Right hindlimb (tissue), 1 donor: ENCODE measurements around the gene SUCO.
"Not testable (repeated sequence)": the region's sequence is repeated elsewhere in the genome, so short reads cannot be mapped to it uniquely, and the experiment has no call there.

Source experiments
- DNase-seq: peaks from one replicate; pipeline ENCODE4 v3.0.0-alpha.2; 2018

SUCO gene

GRCh38 chr1:172566196-172566997 lies 33.4 kb downstream of the SUCO start:
- DNase-seq, result no peak

GRCh38 chr1:172567720-172568119 lies 34.8 kb downstream of the SUCO start:
- DNase-seq, result no peak

- DNase-seq, result no peak
Observed at GRCh38 chr1:172574080-172574479, 41.1 kb downstream of the SUCO start.

GRCh38 chr1:172578586-172578985 lies 45.6 kb downstream of the SUCO start:
- no peak for DNase-seq

GRCh38 chr1:172581273-172581672 lies 48.3 kb downstream of the SUCO start:
- DNase-seq, result no peak

GRCh38 chr1:172581779-172582178 lies 48.8 kb downstream of the SUCO start:
- no peak for DNase-seq

GRCh38 chr1:172582889-172583288 lies 49.9 kb downstream of the SUCO start:
- DNase-seq, result no peak

GRCh38 chr1:172585348-172585747 lies 52.4 kb downstream of the SUCO start:
- DNase-seq, result no peak

GRCh38 chr1:172585861-172586260 lies 52.9 kb downstream of the SUCO start:
- no peak for DNase-seq

GRCh38 chr1:172588296-172589291 lies 55.6 kb downstream of the SUCO start:
- DNase-seq, result no peak

GRCh38 chr1:172589553-172589952 lies 56.6 kb downstream of the SUCO start:
- no peak for DNase-seq

GRCh38 chr1:172591429-172591828 lies 58.5 kb downstream of the SUCO start:
- DNase-seq, result not testable (repeated sequence)

- not testable (repeated sequence) for DNase-seq
Observed at GRCh38 chr1:172595066-172595465, 62.1 kb downstream of the SUCO start.

GRCh38 chr1:172596782-172597181 lies 63.8 kb downstream of the SUCO start:
- DNase-seq, result not testable (repeated sequence)

GRCh38 chr1:172599912-172600311 lies 67.0 kb downstream of the SUCO start:
- no peak for DNase-seq

GRCh38 chr1:172600615-172601014 lies 67.7 kb downstream of the SUCO start:
- no peak for DNase-seq

GRCh38 chr1:172601046-172601630 lies 68.2 kb downstream of the SUCO start:
- no peak for DNase-seq

GRCh38 chr1:172602706-172603105 lies 69.8 kb downstream of the SUCO start:
- DNase-seq, result no peak

GRCh38 chr1:172603816-172604215 lies 70.9 kb downstream of the SUCO start:
- DNase-seq, result no peak

- DNase-seq, result no peak
Observed at GRCh38 chr1:172605641-172606040, 72.7 kb downstream of the SUCO start.

- DNase-seq, result no peak
Observed at GRCh38 chr1:172607145-172607544, 74.2 kb downstream of the SUCO start.

- DNase-seq, result no peak
Observed at GRCh38 chr1:172608098-172608601, 75.2 kb downstream of the SUCO start.

GRCh38 chr1:172609528-172609927 lies 76.6 kb downstream of the SUCO start:
- DNase-seq, result no peak
